Epithelial cell of esophagus (primary cell): ENCODE results near the gene TSHB.

Experiments used
- DNase-seq: peaks from one replicate; pipeline ENCODE4 v3.0.0; 2010; ENCODE audit warnings: low read depth
- H3K4me3 ChIP-seq: 2 replicates; pipeline ENCODE4 v1.5.1; 2011; ENCODE audit warnings: mild to moderate bottlenecking, low read length, control low read depth
- CTCF ChIP-seq: IDR thresholded peaks from 2 replicates; pipeline ENCODE4 v1.5.1; 2011; ENCODE audit warnings: low read depth, mild to moderate bottlenecking, low read length, control low read depth, inconsistent platforms; ENCODE audit not compliant: insufficient read depth; ENCODE audit errors: missing control alignments

Gene TSHB

GRCh38 chr1:115036814-115037507 is 7.3 kb downstream of the TSHB start:
- TF ChIP-seq CTCF = no peak
- no peak for DNase-seq
- no peak overlapping the region for H3K4me3 ChIP-seq

GRCh38 chr1:115040501-115040900 is 10.9 kb downstream of the TSHB start:
- peak; percentile 24 for DNase-seq
- H3K4me3 ChIP-seq = no peak overlapping the region
- peak; percentile 17 for TF ChIP-seq CTCF

GRCh38 chr1:115041654-115042053 is 12.0 kb downstream of the TSHB start:
- peak; percentile 70 for DNase-seq
- TF ChIP-seq CTCF = peak; percentile 86
- H3K4me3 ChIP-seq = no peak overlapping the region

- H3K4me3 ChIP-seq = no peak overlapping the region
- DNase-seq = no peak
- TF ChIP-seq CTCF = no peak
Observed at GRCh38 chr1:115046751-115047150, 17.1 kb downstream of the TSHB start.

GRCh38 chr1:115051850-115052249 is 22.2 kb downstream of the TSHB start:
- peak; percentile 25 for TF ChIP-seq CTCF
- peak; percentile 94 for DNase-seq
- H3K4me3 ChIP-seq = peak overlapping the region; percentile 29

GRCh38 chr1:115052454-115053083 is 22.9 kb downstream of the TSHB start:
- H3K4me3 ChIP-seq = no peak overlapping the region
- DNase-seq = peak; percentile 80
- TF ChIP-seq CTCF = peak; percentile 96

GRCh38 chr1:115056395-115056798 is 26.8 kb downstream of the TSHB start:
- no peak for TF ChIP-seq CTCF
- DNase-seq = no peak
- no peak overlapping the region for H3K4me3 ChIP-seq
